ENCODE results near the gene NAP1L4.

GRCh38 chr11:2929531-2929949 is 62.6 kb downstream of the NAP1L4 start:
- TF ChIP-seq POLR2A (IDR thresholded peaks at IDR 0.05; ENCODE audit: low read depth, low read length) (no peak), CTCF (conservative IDR thresholded peaks at IDR 0.05; ENCODE audit: low read depth, low read length) (no peak), FOS (IDR thresholded peaks at IDR 0.05; ENCODE audit: low read depth, low read length) (peak; percentile 89)

Data from IMR-90 (cell line).